ENCODE data around the gene FNTB. TPM values are rescaled to one million over a fixed set of nuclear protein-coding genes. Genes with fewer than 3 reads are reported as not detected.
A peak's percentile ranks its signal among the peaks of the same experiment; 100 is the strongest.

Gene FNTB
- total and polyA plus RNA-seq, 2 donors: 6.6 to 9.5 TPM

DNA sequence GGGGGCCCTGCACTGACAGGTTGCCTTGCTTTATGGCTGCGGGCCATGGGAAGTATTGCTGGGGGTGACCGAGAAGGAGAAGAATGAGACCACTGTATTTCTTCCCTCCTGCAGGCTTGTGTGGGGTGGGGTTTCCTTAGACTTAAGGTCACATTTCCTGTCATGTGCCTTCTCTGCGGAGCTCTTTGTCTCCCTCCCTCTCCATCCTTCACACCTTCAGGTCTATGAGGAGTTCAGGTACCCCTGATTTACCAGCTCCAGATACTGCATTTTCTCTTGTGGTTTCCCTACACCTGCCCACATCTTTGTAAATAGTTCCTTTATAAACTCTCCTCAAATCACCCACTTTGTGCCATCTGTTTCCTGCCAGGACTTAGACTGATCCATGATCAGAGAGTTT is 3.6 kb downstream of the FNTB start:
- no peak overlapping the region for H3K4me3 ChIP-seq (ENCODE audit: low read length in 2 of 2)
- H3K9me3 ChIP-seq (ENCODE audit: control insufficient read depth in 2 of 2, insufficient read depth in 1 of 2, low read length in 1 of 2): no peaks in the 10 kb centered on the region
- WGBS: 7% methylated on average over 3 of the region's 3 CpGs
- peak in 5 of 9 donors; percentile 35 to 69 (median 45) for DNase-seq (ENCODE audit: low read depth in 6 of 9, low spot score in 9 of 9)
- peaks cover 0 to 2% of the 10 kb centered on the region in 2 donors for H3K36me3 ChIP-seq (ENCODE audit: control insufficient read depth in 2 of 2, insufficient read depth in 2 of 2, low read length in 1 of 2)
- H3K27me3 ChIP-seq (ENCODE audit: control insufficient read depth in 2 of 2, insufficient read depth in 1 of 2, low read length in 1 of 2): peaks cover 0 to 3% of the 10 kb centered on the region in 2 donors
- peaks cover 11 to 26% of the 10 kb centered on the region in 2 donors for H3K4me1 ChIP-seq (ENCODE audit: control insufficient read depth in 2 of 2, insufficient read depth in 2 of 2, low read length in 2 of 2)
- H3K27ac ChIP-seq (ENCODE audit: low read depth in 1 of 2, low read length in 1 of 2): peak overlapping the region; percentile 81 to 88

DNA sequence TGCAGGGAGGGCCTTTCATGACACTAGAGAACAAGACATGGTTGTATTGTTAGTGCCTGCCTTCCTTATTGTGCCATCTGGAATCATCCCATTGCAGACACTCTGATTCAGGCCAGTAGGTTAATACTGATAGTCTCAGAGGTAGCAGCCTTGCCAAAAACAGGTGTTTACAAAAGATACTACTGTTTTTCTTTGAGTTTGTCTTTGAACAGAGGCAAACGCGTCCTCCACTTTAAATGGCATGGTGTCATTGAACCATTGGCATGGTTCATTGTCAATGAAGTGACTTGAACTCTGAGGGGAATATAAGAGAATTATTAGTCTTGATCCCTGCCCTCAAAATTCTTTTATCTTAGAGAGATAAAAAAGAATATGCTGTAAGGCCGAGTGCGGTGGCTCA is 4.2 kb downstream of the FNTB start:
- peak overlapping the region in 1 of 2 donors; percentile 62 for H3K27ac ChIP-seq (ENCODE audit: low read depth in 1 of 2, low read length in 1 of 2)
- H3K4me1 ChIP-seq (ENCODE audit: control insufficient read depth in 2 of 2, insufficient read depth in 2 of 2, low read length in 2 of 2): peaks cover 11 to 26% of the 10 kb centered on the region in 2 donors
- H3K27me3 ChIP-seq (ENCODE audit: control insufficient read depth in 2 of 2, insufficient read depth in 1 of 2, low read length in 1 of 2): no peaks in the 10 kb centered on the region
- 96% methylated on average over 4 of the region's 4 CpGs for WGBS
- peaks cover 0 to 2% of the 10 kb centered on the region in 2 donors for H3K36me3 ChIP-seq (ENCODE audit: control insufficient read depth in 2 of 2, insufficient read depth in 2 of 2, low read length in 1 of 2)
- no peaks in the 10 kb centered on the region for H3K9me3 ChIP-seq (ENCODE audit: control insufficient read depth in 2 of 2, insufficient read depth in 1 of 2, low read length in 1 of 2)
- no peak for DNase-seq (ENCODE audit: low read depth in 6 of 9, low spot score in 9 of 9)
- no peak overlapping the region for H3K4me3 ChIP-seq (ENCODE audit: low read length in 2 of 2)

DNA sequence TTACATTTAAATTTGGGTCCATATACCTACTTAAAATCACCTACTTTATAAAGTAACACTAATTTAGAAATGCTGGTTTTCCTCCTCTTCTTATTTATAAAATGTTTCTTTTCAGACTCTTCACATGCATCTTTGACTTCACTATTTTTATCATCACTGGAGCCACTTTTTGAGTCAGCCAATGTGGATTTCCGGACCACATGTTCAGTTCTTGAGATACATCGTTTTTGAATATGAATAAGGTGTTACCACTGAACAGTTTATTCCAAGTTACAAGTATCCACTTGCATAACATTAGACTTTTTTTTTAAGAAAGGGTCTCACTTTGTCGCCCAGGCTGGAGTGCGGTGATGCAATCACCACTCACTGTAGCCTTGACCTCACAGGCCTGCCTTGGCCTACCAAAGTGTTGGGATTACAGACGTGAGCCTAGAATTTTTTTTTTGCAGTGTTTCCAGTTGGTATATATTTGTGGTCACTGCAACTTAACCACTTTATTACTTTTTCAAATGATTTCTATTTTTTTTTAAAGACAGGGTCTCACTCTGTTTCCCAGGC is 5.7 kb downstream of the FNTB start:
- no peak for DNase-seq (ENCODE audit: low read depth in 6 of 9, low spot score in 9 of 9)
- H3K27ac ChIP-seq (ENCODE audit: low read depth in 1 of 2, low read length in 1 of 2): no peak overlapping the region
- H3K27me3 ChIP-seq (ENCODE audit: control insufficient read depth in 2 of 2, insufficient read depth in 1 of 2, low read length in 1 of 2): no peaks in the 10 kb centered on the region
- H3K36me3 ChIP-seq (ENCODE audit: control insufficient read depth in 2 of 2, insufficient read depth in 2 of 2, low read length in 1 of 2): peaks cover 2% of the 10 kb centered on the region in 2 donors
- 94% methylated on average over 5 of the region's 5 CpGs for WGBS
- H3K9me3 ChIP-seq (ENCODE audit: control insufficient read depth in 2 of 2, insufficient read depth in 1 of 2, low read length in 1 of 2): no peaks in the 10 kb centered on the region
- H3K4me1 ChIP-seq (ENCODE audit: control insufficient read depth in 2 of 2, insufficient read depth in 2 of 2, low read length in 2 of 2): peaks cover 9 to 21% of the 10 kb centered on the region in 2 donors
- H3K4me3 ChIP-seq (ENCODE audit: low read length in 2 of 2): no peak overlapping the region

DNA sequence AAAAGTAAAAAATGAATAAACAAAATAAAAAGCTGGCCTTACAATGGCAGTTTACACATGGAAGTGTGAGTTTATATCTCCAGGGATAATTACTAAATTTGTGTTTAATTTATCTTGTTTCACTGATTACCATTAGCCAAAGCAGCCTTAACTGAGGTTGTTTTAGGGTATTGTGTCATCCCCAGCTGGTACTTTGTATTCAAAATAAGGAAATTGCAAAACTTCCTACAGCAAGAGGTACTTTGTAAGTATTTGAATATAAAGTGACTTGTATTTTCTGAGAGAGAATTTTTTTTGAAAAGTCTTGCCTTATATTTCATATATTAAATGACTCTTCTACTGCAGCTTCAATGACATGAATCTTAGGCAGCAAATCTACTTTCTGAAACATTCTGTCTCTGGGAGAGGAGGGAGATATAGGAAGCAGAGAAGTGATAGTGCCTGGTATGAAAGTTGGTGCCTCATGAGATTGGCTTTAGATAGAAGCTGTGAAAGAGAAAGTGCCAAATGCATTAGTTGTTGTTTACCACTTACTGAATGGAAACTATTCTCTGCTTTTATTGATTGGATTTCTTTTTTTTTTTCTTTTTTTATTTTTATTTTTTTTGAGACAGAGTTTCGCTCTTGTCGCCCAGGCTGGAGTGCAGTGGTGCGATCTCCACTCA is 6.7 kb downstream of the FNTB start:
- H3K36me3 ChIP-seq (ENCODE audit: control insufficient read depth in 2 of 2, insufficient read depth in 2 of 2, low read length in 1 of 2): peaks cover 2% of the 10 kb centered on the region in 2 donors
- no peaks in the 10 kb centered on the region for H3K27me3 ChIP-seq (ENCODE audit: control insufficient read depth in 2 of 2, insufficient read depth in 1 of 2, low read length in 1 of 2)
- no peak overlapping the region for H3K27ac ChIP-seq (ENCODE audit: low read depth in 1 of 2, low read length in 1 of 2)
- H3K9me3 ChIP-seq (ENCODE audit: control insufficient read depth in 2 of 2, insufficient read depth in 1 of 2, low read length in 1 of 2): no peaks in the 10 kb centered on the region
- no peak for DNase-seq (ENCODE audit: low read depth in 6 of 9, low spot score in 9 of 9)
- H3K4me1 ChIP-seq (ENCODE audit: control insufficient read depth in 2 of 2, insufficient read depth in 2 of 2, low read length in 2 of 2): peaks cover 9 to 16% of the 10 kb centered on the region in 2 donors
- no peak overlapping the region for H3K4me3 ChIP-seq (ENCODE audit: low read length in 2 of 2)
- 99% methylated on average over 3 of the region's 3 CpGs for WGBS

DNA sequence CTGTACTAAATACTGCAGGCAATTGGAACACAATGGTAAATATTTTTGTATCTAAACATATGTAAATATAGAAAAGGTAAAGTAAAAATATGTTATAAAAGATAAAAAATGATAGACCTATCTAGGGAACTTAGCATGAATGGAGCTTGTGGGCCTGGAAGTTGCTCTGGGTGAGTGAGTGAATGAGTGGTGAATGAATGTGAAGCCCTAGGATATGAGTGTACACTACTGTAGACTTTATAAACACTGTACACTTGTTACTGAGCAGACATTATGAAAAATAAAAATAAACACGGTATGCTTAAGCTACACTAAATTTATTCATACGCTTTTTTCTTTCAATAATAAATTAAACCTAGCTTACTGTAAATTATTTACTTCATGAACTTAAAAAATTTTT is 7.8 kb downstream of the FNTB start:
- Histone ChIP-seq H3K4me1 (ENCODE audit: control insufficient read depth in 2 of 2, insufficient read depth in 2 of 2, low read length in 2 of 2) (peaks cover 9 to 15% of the 10 kb centered on the region in 2 donors), H3K9me3 (ENCODE audit: control insufficient read depth in 2 of 2, insufficient read depth in 1 of 2, low read length in 1 of 2) (no peaks in the 10 kb centered on the region), H3K36me3 (ENCODE audit: control insufficient read depth in 2 of 2, insufficient read depth in 2 of 2, low read length in 1 of 2) (peaks cover 2% of the 10 kb centered on the region in 2 donors), H3K27ac (ENCODE audit: low read depth in 1 of 2, low read length in 1 of 2) (no peak overlapping the region), H3K4me3 (ENCODE audit: low read length in 2 of 2) (no peak overlapping the region), H3K27me3 (ENCODE audit: control insufficient read depth in 2 of 2, insufficient read depth in 1 of 2, low read length in 1 of 2) (no peaks in the 10 kb centered on the region)
- DNase-seq (ENCODE audit: low read depth in 6 of 9, low spot score in 9 of 9): no peak
- WGBS: over 99% methylated on average over 2 of the region's 2 CpGs

DNA sequence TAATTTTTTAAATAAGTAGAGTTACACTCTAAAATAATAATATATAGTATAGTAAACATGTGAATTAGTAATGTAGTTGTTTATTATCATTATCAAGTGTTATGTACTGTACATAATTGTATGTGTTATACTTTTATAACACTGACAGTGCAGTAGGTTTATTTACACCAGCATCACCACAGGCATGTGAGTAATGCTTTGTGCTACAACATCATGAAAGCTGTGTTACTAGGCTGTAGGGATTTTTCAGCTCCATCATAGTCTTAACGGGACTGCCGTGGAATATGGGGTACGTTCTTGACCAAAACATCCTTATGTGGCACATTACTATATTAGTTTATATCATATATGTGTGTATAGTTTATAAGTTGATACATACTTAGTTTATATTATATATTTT is 8.6 kb downstream of the FNTB start:
- peaks cover 2% of the 10 kb centered on the region in 2 donors for H3K36me3 ChIP-seq (ENCODE audit: control insufficient read depth in 2 of 2, insufficient read depth in 2 of 2, low read length in 1 of 2)
- H3K27ac ChIP-seq (ENCODE audit: low read depth in 1 of 2, low read length in 1 of 2): no peak overlapping the region
- no peaks in the 10 kb centered on the region for H3K27me3 ChIP-seq (ENCODE audit: control insufficient read depth in 2 of 2, insufficient read depth in 1 of 2, low read length in 1 of 2)
- WGBS: 97% methylated on average over 3 of the region's 3 CpGs
- H3K4me1 ChIP-seq (ENCODE audit: control insufficient read depth in 2 of 2, insufficient read depth in 2 of 2, low read length in 2 of 2): peaks cover 2 to 8% of the 10 kb centered on the region in 2 donors
- no peaks in the 10 kb centered on the region for H3K9me3 ChIP-seq (ENCODE audit: control insufficient read depth in 2 of 2, insufficient read depth in 1 of 2, low read length in 1 of 2)
- DNase-seq (ENCODE audit: low read depth in 6 of 9, low spot score in 9 of 9): no peak
- no peak overlapping the region for H3K4me3 ChIP-seq (ENCODE audit: low read length in 2 of 2)

DNA sequence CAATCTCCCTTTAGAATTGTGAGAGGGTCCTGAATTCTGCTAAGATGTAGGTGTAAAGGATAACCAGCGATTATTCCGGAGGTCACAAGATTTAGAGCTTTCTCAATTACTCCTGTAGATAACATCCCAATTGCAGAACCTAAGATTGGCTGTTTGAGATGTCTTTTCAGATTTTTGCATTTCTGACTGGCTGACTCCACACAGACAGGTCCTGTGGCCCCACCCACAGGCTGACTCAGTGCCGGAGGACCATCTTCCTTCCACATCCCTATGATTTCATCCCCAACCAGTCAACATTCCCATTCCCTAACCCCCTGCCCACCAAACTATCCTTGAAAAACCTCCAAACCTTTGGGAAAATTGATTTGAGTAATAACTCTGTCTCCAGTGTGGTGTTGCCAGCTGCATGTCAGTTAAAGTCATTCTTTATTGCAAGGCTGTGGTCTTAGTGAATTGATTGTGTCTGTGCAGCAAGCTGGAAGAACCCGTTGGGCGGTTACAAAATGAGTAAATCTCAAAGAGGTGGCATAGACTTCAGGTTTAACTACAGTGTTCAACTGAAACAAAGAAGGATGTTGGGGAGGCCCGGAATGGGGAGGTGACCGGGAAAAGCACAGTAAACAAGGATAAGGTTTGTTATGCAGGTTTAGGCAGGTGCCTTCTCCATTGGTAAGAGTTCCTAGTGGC is 10.6 kb downstream of the FNTB start:
- DNase-seq (ENCODE audit: low read depth in 6 of 9, low spot score in 9 of 9): no peak
- Histone ChIP-seq H3K4me3 (ENCODE audit: low read length in 2 of 2) (no peak overlapping the region), H3K9me3 (ENCODE audit: control insufficient read depth in 2 of 2, insufficient read depth in 1 of 2, low read length in 1 of 2) (no peaks in the 10 kb centered on the region), H3K27ac (ENCODE audit: low read depth in 1 of 2, low read length in 1 of 2) (no peak overlapping the region), H3K27me3 (ENCODE audit: control insufficient read depth in 2 of 2, insufficient read depth in 1 of 2, low read length in 1 of 2) (no peaks in the 10 kb centered on the region), H3K36me3 (ENCODE audit: control insufficient read depth in 2 of 2, insufficient read depth in 2 of 2, low read length in 1 of 2) (peaks cover 2% of the 10 kb centered on the region in 2 donors), H3K4me1 (ENCODE audit: control insufficient read depth in 2 of 2, insufficient read depth in 2 of 2, low read length in 2 of 2) (no peaks in the 10 kb centered on the region)
- WGBS: 98% methylated on average over 7 of the region's 7 CpGs

DNA sequence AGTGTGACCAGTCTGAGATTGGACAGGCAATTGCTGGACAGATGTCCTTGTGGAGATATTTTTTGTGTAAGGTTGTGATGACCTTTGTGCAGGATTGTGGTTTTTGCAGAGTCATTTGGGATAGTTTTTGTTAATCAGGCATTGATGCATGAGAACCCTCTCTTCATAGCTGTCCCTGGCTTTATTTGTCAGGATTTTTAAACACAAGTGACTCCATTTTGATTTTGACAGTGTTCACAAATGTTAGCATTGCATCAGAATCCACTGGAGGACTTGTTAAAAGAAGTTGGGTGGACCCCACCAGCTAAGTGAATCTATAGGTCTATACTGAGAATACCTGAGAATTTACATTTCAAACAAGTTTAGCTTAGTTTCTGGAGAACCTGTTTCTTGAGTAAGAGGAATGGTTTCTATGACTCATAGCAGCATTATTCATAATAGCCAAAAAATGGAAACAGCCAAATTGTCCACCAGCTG is 11.8 kb downstream of the FNTB start:
- no peak for DNase-seq (ENCODE audit: low read depth in 6 of 9, low spot score in 9 of 9)
- no peaks in the 10 kb centered on the region for H3K4me1 ChIP-seq (ENCODE audit: control insufficient read depth in 2 of 2, insufficient read depth in 2 of 2, low read length in 2 of 2)
- H3K27me3 ChIP-seq (ENCODE audit: control insufficient read depth in 2 of 2, insufficient read depth in 1 of 2, low read length in 1 of 2): no peaks in the 10 kb centered on the region
- H3K27ac ChIP-seq (ENCODE audit: low read depth in 1 of 2, low read length in 1 of 2): no peak overlapping the region
- peaks cover 2% of the 10 kb centered on the region in 2 donors for H3K36me3 ChIP-seq (ENCODE audit: control insufficient read depth in 2 of 2, insufficient read depth in 2 of 2, low read length in 1 of 2)
- no peak overlapping the region for H3K4me3 ChIP-seq (ENCODE audit: low read length in 2 of 2)
- no peaks in the 10 kb centered on the region for H3K9me3 ChIP-seq (ENCODE audit: control insufficient read depth in 2 of 2, insufficient read depth in 1 of 2, low read length in 1 of 2)

DNA sequence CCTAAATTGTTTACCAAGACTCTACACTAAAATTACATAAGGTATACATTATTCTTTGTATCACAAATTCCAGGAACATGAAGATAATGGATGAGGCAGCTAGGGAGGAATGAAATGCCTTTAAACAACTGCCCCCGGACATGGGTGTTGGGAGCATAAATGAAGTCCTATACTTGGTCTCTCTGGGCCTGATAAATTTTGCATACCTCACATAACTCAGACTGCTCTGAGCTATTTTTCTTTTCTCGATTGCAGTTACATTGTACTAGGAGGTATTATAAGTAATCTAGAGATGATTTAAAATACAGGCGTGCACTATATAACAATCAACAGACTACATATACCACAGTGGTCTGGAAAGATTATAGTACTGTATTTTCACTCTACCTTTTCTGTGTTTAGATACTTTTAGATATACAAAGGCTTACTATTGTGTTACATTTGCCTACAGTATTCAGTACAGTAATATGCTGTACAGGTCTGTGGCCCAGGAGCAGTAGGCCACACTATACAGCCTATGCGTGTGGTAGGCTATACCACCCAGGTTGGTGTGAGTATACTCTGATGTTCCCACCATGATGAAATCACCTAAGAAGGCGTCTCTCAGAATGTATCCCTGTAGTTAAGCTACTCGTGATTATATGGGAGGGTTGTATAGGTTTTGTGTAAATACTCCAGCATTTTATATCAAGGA is 14.3 kb downstream of the FNTB start:
- Histone ChIP-seq H3K27me3 (ENCODE audit: control insufficient read depth in 2 of 2, insufficient read depth in 1 of 2, low read length in 1 of 2) (no peaks in the 10 kb centered on the region), H3K9me3 (ENCODE audit: control insufficient read depth in 2 of 2, insufficient read depth in 1 of 2, low read length in 1 of 2) (no peaks in the 10 kb centered on the region), H3K4me1 (ENCODE audit: control insufficient read depth in 2 of 2, insufficient read depth in 2 of 2, low read length in 2 of 2) (no peaks in the 10 kb centered on the region), H3K27ac (ENCODE audit: low read depth in 1 of 2, low read length in 1 of 2) (no peak overlapping the region), H3K4me3 (ENCODE audit: low read length in 2 of 2) (no peak overlapping the region), H3K36me3 (ENCODE audit: control insufficient read depth in 2 of 2, insufficient read depth in 2 of 2, low read length in 1 of 2) (peaks cover 2 to 6% of the 10 kb centered on the region in 2 donors)
- DNase-seq (ENCODE audit: low read depth in 6 of 9, low spot score in 9 of 9): no peak
- WGBS: 96% methylated on average over 6 of the region's 6 CpGs

Measured in thymus (tissue), 11 donors.